Coronary artery (tissue), 2 donors: Measurements from ENCODE around the gene FBXO24.
A peak's percentile ranks its signal among the peaks of the same experiment; 100 is the strongest.

Experiments used
- DNase-seq: peaks from one replicate; pipeline ENCODE4 v3.0.0-alpha.2; 2017; ENCODE audit warnings: low spot score
- H3K27ac ChIP-seq, 2 donors: fragments of 200-600 bp; sonication (generic); one replicate each; pipeline ENCODE4 v1.5.1; 2016 to 2019
- H3K4me3 ChIP-seq: fragments of 200-600 bp; sonication (generic); 2 replicates; pipeline ENCODE4 v1.5.1; 2016; ENCODE audit warnings: mild to moderate bottlenecking, moderate library complexity
- TF ChIP-seq, protein P1 (sequence below): fragments of 200-600 bp; sonication (generic); IDR thresholded peaks from one replicate; pipeline ENCODE4 v1.5.1; 2019; ENCODE audit warnings: antibody characterized with exemption

Gene FBXO24

DNA sequence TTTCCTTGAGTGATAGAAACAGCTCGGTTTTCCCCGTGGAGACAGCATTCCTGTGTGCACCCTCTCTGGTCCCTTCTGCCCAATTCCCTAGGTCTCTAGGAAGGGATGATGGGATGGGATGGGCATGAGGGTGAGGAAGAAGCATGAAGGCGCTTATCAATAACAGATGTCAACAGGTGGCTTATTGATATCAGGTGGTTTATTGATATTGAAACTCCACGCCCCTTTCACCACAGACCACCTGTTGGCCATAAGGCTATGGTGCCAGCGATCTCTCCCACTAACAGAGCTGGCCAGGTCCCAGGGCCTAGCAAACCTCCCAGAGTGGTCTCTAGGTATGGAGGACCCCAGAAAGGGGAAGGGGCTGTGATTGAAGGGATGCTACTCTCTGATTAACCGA, 34.1 kb downstream of the FBXO24 start:
- no peak for DNase-seq
- TF ChIP-seq, protein P1, sequence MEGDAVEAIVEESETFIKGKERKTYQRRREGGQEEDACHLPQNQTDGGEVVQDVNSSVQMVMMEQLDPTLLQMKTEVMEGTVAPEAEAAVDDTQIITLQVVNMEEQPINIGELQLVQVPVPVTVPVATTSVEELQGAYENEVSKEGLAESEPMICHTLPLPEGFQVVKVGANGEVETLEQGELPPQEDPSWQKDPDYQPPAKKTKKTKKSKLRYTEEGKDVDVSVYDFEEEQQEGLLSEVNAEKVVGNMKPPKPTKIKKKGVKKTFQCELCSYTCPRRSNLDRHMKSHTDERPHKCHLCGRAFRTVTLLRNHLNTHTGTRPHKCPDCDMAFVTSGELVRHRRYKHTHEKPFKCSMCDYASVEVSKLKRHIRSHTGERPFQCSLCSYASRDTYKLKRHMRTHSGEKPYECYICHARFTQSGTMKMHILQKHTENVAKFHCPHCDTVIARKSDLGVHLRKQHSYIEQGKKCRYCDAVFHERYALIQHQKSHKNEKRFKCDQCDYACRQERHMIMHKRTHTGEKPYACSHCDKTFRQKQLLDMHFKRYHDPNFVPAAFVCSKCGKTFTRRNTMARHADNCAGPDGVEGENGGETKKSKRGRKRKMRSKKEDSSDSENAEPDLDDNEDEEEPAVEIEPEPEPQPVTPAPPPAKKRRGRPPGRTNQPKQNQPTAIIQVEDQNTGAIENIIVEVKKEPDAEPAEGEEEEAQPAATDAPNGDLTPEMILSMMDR, result no peak
- Histone ChIP-seq H3K27ac (no peak overlapping the region), H3K4me3 (no peak overlapping the region)

GRCh38 chr7:100620804-100621203, 34.7 kb downstream of the FBXO24 start:
- TF ChIP-seq, protein P1, result no peak
- no peak overlapping the region for H3K27ac ChIP-seq
- H3K4me3 ChIP-seq, result no peak overlapping the region
- no peak for DNase-seq

DNA sequence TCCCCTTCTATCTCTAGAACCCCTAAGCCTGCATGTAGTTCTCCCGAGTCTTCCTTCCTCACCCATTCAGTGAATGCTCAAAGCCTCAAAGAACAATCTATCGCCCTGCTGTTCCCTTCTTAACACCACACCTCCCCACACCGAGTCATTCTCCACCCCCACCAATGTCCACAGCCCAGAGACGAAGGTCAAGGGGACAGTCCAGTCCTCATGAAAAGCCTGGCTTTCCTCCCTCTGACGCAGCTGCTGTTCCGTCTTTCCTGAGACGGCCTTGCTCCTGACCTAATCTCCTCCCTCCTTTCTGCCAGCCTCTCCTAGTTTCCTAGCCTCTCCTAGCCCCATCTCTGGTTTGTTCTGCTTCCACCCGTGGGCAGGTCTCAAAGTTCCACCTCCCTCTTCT, 35.4 kb downstream of the FBXO24 start:
- H3K27ac ChIP-seq, result no peak overlapping the region
- TF ChIP-seq, protein P1, result no peak
- DNase-seq, result no peak
- H3K4me3 ChIP-seq, result no peak overlapping the region

- Histone ChIP-seq H3K4me3 (no peak overlapping the region), H3K27ac (no peak overlapping the region)
- no peak for DNase-seq
- TF ChIP-seq, protein P1, result no peak
Measured at GRCh38 chr7:100623951-100624824, 38.1 kb downstream of the FBXO24 start.

- Histone ChIP-seq H3K4me3 (peak overlapping the region; percentile 67), H3K27ac (no peak overlapping the region)
- TF ChIP-seq, protein P1, result no peak
- DNase-seq, result no peak
Measured at GRCh38 chr7:100626055-100626454, 39.9 kb downstream of the FBXO24 start.

- peak; percentile 86 for DNase-seq
- H3K4me3 ChIP-seq, result peak overlapping the region; percentile 67
- TF ChIP-seq, protein P1, result no peak
- peak overlapping the region in 1 of 2 donors; percentile 43 for H3K27ac ChIP-seq
Measured at GRCh38 chr7:100626530-100627237, 40.6 kb downstream of the FBXO24 start.
